Stimulated activated CD4-positive, alpha-beta T cell treated with anti-CD3 and anti-CD28 coated beads, Interleukin-12 subunit alpha, Interleukin-12 subunit beta, amount 100 ng/mL, for 4 hours (primary cell): ENCODE data around the gene RAD51B.
"Not testable (repeated sequence)": the region's sequence is repeated elsewhere in the genome, so short reads cannot be mapped to it uniquely, and the experiment has no call there.

Experiments used
- DNase-seq: peaks from one replicate; pipeline ENCODE4 v3.0.0-alpha.2; 2020

RAD51B gene

DNA sequence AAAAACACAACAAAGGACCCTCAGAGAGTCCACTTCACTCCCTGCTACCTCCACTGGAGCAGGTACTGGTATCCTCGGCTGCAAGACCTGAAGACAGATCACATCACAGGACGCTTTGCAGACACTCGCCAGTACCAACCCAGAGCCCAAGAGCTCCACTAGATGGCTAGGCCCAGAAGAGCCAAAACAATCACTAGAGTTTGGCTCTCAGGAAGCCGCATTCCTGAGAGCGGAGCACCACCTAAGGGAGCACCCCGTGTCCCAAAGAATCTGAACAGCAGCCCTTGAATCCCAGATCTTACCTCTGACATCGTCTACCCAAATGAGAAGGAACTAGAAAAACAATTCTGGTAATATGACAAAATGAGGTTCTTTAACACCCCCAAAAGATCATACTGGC is 399.8 kb downstream of the RAD51B start:
- no peak for DNase-seq

DNA sequence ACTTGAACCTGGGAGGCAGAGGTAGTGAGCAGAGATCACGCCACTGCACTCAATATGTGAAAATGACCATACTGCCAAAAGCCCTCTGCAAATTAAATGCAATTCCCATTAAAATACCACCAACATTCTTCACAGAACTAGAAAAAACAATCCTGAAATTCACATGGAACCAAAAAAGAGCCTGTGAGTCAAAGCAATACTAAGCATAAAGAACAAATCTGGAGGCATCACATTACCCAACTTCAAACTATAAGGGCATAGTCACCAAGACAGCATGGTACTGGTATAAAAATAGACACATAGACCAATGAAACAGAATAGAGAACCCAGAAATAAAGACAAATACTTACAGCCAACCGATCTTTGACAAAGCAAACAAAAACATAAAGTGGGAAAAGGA is 401.5 kb downstream of the RAD51B start:
- DNase-seq: not testable (repeated sequence)

- DNase-seq: no peak
Observed at GRCh38 chr14:68222154-68222553, 402.6 kb downstream of the RAD51B start.

DNA sequence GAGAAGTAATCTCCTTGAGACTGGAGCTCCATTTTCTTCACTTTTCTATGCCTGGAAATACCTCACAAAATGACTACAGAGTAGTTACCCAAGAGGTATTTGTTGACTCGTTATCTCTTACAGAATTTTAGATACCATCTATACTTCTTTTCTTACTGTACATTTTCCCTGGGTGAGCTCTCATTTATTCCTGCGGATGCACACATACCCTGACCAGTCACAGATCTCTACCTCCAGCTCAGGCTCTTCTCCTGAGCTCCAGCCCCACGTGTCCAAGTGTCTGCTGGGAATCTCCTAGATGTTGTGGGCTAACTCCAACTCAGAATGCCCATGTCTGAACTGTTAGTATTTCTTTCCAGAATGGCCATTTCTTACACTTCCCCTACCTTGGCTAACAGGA is 403.1 kb downstream of the RAD51B start:
- DNase-seq: no peak

- DNase-seq: no peak
Observed at GRCh38 chr14:68223631-68224030, 404.1 kb downstream of the RAD51B start.

DNA sequence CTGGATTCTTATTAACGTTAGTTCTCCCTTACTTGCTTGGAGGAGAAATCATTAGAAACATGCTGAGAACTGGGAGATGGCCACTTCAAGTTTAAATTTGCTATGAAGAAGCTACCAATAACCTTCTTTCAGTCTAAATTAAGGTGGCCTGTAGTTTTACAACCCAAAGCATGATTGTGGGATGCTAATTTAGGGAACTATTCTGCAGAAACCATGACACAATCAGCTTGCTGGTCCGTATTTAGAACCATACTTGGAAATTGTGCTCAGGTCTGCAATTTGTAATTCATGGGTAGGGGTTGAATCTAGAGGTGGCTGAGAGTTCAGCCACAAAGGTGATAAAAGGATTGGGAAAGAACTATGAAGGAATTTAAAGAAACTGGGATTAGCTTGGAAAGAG is 405.7 kb downstream of the RAD51B start:
- DNase-seq: no peak

GRCh38 chr14:68226523-68226922 is 406.9 kb downstream of the RAD51B start:
- no peak for DNase-seq

DNA sequence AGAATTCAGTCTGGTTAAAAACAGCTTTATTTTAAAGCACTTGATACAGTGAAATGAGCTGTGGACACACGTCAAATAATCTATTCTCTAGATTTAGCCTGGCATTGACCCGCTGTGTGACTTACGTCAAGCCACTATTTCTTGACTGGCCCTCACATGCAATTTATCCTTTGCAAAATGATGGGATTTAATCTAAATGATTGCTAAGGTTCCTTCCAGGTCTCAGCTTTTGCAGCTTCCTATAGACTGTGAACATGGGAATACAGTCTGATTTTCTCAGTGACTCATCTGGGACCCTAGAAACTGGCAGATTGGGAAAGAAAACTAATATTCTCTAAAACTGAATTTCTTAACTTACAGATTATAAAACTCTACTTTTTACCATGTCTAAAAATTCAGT is 409.1 kb downstream of the RAD51B start:
- no peak for DNase-seq

- DNase-seq: no peak
Observed at GRCh38 chr14:68229423-68230100, 410.0 kb downstream of the RAD51B start.

GRCh38 chr14:68230202-68230949 is 410.8 kb downstream of the RAD51B start:
- DNase-seq: no peak

DNA sequence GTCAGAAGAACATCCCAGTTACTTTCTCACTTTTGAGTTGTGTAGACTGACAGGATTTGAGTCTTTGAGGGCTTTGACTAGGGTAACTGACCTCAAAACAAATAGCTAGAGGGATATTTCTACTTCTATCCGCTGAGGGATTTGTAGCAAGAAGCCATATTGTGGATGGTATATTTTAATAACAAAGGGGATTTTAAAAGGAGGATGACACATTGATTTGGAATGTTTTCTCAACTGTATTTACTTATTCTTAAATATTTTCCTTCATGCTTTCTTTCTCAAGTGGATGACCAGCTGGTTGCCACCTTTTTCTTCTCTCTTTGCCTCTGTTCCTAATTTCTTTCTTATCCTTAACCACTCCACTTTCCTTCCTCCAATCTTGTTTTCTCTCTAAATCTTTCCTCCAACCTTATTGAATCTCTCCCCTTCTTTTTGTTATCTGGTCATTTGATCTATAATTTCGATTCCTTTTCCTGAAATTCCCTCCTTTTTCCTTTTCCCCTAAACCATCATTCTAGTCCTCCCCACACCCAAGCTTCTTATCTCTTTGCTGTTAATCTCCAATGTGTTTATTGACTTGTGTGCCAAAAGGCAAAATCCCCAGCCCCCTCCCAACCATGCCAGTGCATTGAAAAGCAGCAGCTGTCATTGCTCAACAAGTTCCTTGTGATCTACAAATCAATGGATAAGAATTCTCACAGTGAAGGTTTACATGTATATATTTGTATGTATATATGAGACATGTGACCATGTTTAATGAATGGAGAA is 411.6 kb downstream of the RAD51B start:
- no peak for DNase-seq

DNA sequence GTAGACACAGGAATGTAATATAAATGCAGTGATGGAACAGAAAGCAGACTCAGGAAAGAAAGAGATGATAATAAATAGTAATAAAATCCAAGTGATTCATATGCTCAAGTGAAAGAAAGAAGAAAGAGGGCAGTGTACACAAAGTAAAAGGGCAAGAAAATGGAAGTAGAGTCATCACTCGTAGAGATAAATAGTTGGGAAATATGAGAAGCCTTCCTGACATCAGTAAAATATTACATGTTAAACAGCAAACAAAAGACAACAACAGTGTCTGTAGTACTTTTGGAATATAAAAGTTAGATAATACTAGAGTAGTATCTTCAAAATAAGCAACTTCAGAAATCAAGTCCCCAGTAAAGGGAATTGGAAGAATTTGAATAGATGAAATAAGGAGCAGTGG is 412.3 kb downstream of the RAD51B start:
- no peak for DNase-seq

DNA sequence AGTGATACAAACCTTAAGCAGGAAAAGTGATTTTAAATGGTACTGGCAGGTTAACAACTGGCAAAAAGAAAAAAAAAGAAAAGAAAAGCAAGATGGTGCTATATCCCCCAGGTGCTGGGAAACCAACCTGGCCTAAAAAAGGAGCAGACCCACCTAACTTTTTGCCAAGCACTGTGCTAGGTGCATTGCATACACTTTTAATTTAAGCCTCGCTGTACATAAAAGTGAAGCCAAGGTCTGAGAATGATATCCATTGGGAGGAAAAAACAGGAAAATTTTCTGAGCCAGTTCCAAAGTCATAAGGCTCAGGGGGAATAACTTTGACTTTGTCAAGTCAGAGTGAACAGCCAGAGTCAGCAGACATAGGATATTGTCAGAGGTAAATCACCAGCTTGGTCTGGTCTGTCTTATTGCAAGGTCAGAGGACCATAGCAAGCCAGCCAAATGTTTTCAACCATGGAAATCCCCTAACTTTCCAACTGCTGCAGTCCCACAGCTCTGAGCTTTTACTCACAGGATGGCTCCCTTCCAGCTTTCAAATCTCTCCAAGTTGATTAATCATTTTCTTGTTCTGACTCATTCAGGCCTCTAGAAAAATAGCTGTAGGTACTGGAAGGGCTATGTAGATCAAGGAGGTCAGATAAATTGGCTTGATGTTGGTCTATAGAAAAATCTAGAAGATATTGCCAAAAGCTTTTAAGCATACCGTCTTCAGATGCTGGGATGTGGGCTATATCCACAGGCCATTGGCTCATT is 412.9 kb downstream of the RAD51B start:
- DNase-seq: no peak

- DNase-seq: no peak
Observed at GRCh38 chr14:68233101-68233784, 413.7 kb downstream of the RAD51B start.

DNA sequence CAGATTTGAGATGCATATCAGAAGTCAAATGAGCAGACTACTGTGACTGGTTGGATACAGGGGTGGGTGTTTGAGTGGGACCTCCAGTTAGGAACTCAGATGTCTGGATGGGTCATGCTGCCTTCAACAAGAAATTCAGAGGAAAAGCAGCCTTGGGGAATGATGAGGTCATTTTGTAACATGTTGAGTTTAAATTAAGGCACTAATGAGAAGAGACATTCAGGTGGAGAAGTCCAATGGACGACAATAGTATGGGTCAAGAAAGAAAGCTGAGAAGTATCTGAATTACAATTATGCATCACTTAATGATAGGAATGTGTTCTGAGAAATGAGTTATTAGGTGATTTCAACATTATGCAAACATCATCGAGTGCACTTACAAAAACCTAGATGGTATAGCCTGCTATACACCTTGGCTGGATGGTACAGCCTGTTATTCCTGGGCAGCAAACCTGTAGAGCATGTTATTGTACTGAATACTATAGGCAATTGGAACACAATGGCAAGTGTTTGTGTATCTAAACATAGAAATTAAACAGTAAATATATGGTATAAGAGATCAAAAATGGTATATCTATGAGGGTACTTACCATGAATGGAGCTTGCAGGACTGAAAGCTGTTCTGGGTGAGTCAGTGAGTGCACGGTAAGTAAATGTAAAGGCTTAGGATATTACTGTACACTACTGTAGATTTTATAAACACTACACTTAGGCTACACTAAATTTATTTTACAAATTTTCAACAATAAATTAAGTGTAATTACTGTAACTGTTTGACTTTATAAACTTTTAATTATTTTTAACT is 414.7 kb downstream of the RAD51B start:
- DNase-seq: no peak

DNA sequence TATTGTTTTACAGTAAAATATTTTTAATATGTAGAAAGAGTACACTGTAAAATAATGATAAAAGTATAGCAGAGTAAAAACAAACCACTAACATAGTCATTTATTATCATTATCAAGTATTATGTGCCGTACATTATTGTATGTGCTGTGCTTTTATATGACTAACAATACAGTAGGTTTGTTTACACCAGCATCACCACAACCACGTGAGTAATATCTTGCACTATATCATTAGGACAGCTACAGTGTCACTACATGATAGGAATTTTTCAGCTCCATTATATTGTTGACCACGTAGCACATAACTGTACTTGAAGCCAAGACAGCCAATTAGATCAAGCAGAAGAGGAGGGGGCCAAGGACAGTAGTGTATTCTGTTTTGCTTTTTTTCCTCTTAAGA is 415.4 kb downstream of the RAD51B start:
- DNase-seq: no peak

DNA sequence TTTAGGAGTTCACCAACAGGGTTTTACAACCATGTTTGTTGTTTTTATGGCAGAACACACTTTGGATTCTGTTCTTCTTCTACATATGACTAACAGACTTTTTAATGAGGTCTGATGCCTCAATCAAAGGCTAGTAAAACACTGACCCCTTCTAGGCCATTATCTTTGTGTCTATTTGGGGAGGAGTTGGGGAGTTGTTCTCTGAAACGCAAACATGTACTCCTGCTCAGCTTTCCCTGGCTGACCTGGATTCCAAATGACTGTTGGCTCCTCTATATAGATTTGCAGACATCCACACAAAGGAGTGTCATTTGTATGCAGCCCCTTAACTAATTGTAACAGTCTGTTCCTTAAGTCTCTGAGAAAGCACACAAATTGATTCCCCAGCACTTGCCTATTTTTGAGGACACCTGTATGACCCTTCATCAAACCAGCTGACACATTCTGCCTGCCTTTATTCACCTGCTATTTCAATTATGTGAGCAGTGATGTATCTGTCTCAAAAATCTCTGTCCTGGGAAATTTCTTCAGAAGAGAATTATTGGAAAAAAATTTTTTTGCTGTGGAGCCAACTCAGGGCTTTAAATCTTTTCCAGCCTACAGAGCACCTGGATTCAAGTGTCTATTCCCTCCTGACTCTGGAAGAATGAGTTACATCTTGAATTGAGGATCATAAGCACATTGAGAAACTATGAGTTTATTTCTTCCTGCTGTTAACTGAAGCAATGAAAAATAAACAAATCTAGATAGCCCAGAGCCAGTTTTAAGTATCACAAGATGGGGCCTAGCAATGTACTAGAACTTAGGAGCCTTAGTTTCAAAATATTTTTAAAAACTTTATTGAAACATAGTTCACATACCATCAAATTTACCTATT is 417.2 kb downstream of the RAD51B start:
- DNase-seq: no peak

- no peak for DNase-seq
Observed at GRCh38 chr14:68238551-68238950, 419.0 kb downstream of the RAD51B start.

DNA sequence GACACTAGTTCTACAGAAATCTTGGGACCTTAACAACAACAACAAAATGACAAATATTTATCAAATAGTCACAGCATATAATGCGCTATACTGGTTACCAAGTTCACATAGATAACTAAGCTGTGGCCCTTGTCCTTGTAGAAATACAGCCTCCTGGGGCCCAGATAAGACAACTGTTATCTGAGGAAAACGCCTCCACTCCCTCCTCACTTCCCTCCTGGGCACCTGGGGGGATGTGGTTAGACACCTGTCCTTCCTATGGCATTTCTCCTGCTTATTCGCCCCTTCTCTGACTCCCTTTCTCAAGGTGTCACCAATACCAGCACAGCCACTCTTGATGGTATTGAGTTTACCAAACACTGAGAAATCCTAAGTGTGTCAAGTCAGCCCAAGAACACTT is 419.4 kb downstream of the RAD51B start:
- DNase-seq: no peak

GRCh38 chr14:68239988-68240771 is 420.6 kb downstream of the RAD51B start:
- DNase-seq: no peak
